ENCODE results near the gene FOXK2. TPM values are rescaled to one million over a fixed set of nuclear protein-coding genes. Genes with fewer than 3 reads are reported as not detected.

FOXK2 gene
- total and polyA plus RNA-seq, 2 of the 8 experiments (the other 6 are each of a cell fraction or from before 2014, with no cell fraction given) = 34.7 to 64.9 TPM

DNA sequence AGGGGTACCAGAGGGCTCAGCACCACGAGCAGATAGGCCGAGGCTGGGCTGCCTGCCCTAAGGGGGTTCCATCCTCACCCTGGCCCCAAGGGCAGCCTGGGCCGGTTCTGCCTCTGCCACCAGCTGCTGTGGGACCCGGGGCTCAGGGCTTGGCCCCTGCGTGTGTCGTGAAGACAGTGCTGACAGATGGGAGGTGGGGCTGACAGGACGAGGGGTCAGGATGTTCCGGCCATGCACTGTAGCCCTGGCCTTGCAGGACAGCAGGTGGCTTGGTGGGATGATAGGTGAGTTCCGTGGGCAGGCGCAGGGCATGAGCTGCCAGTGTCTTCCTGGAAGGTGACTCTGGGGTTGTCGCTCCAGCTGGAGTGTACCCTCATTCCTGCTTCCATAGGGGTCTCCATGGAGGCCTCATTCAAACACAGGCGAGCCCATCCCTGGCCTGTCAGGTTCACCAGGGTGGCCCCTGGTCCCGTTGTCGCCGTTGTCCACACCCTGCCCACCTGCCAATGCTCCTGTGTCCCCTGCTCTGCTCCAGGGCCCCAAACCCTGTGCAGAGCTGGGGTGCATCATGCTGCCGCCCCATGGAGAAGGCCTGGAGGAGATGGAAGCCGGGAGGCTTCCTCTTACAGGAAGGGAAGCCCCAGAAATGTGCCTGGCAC lies 71.5 kb downstream of the FOXK2 start:
- Histone ChIP-seq H3K9me3 (ENCODE audit: insufficient read depth in 2 of 2, low read depth in 1 of 2, low read length in 1 of 2) (no peaks in the 10 kb centered on the region; a peak in 1 of 4 replicates), H3K4me3 (ENCODE audit: extremely low read depth in 1 of 4, insufficient read depth in 2 of 4, low read depth in 3 of 4, low read length in 4 of 4) (no peak overlapping the region), H4K20me1 (replicated peaks in 1 of 2; ENCODE audit: control insufficient read depth in 1 of 2, insufficient read depth in 2 of 2, low read length in 2 of 2) (peaks cover 4 to 20% of the 10 kb centered on the region in 2 experiments), H3K79me2 (ENCODE audit: control insufficient read depth in 1 of 2, insufficient read depth in 2 of 2, low read length in 2 of 2) (no peaks in the 10 kb centered on the region; a peak in 1 of 4 replicates), H3K14ac (ENCODE audit: insufficient read length) (no peak overlapping the region), H2AK5ac (ENCODE audit: low read depth, low read length) (no peak overlapping the region), H3K9ac (replicated peaks in 1 of 4; ENCODE audit: extremely low read depth in 1 of 4, low read depth in 3 of 4, low read length in 3 of 4) (no peak overlapping the region), H2AFZ (ENCODE audit: low read length) (no peak overlapping the region), H3K23ac (ENCODE audit: insufficient read length) (no peak overlapping the region), H3K56ac (replicated peaks; ENCODE audit: insufficient read length, low read depth, low read length) (no peak overlapping the region), H2BK15ac (ENCODE audit: low read length) (no peak overlapping the region), H4K5ac (ENCODE audit: insufficient read length, low read depth, low read length) (no peak overlapping the region), H3K27me3 (replicated peaks in 1 of 4; ENCODE audit: control insufficient read depth in 3 of 4, extremely low read depth in 1 of 4, insufficient read depth in 3 of 4, low read length in 3 of 4) (no peaks in the 10 kb centered on the region), H3K23me2 (ENCODE audit: low read depth, low read length) (0 out of 2 replicates have a peak, but pooled peaks cover 3% of the 10 kb centered on the region), H2BK20ac (ENCODE audit: low read length) (no peak overlapping the region), H2BK5ac (ENCODE audit: low read depth, low read length) (no peak overlapping the region), H3K27ac (ENCODE audit: low read depth, low read length) (no peak overlapping the region), H4K91ac (replicated peaks; ENCODE audit: insufficient read length, low read length) (no peak overlapping the region), H3K4me1 (replicated peaks in 1 of 4; ENCODE audit: control insufficient read depth in 3 of 4, insufficient read depth in 4 of 4, low read length in 3 of 4) (peaks cover 0 to 9% (median 5%) of the 10 kb centered on the region in 4 experiments; a peak in 5 of 7 replicates), H2BK120ac (replicated peaks; ENCODE audit: low read depth, low read length) (no peak overlapping the region), H3K18ac (ENCODE audit: extremely low read depth, low read length) (no peak overlapping the region), H2BK12ac (ENCODE audit: low read depth, low read length) (no peak overlapping the region), H3K79me1 (ENCODE audit: low read depth, low read length) (peaks cover 3% of the 10 kb centered on the region), H3K4ac (replicated peaks; ENCODE audit: insufficient read length, low read depth, low read length) (no peak overlapping the region), H3K4me2 (ENCODE audit: insufficient read depth in 1 of 2, low read depth in 2 of 2, low read length in 2 of 2) (no peak overlapping the region; a peak in 1 of 4 replicates), H3K36me3 (ENCODE audit: control insufficient read depth in 2 of 4, insufficient read depth in 4 of 4, low read length in 3 of 4) (peaks cover 3 to 35% (median 24%) of the 10 kb centered on the region in 4 experiments; a peak in 7 of 8 replicates), H4K8ac (ENCODE audit: extremely low read depth, insufficient read depth, low read length) (no peak overlapping the region; the same call in 1 of the 2 replicates)
- FAIRE-seq = no peak
- TF ChIP-seq RXRA (IDR thresholded peaks at IDR 0.05; ENCODE audit: insufficient read depth, low read depth, low read length) (no peak), ASH2L (IDR thresholded peaks at IDR 0.05; ENCODE audit: low read length) (no peak), YY1 (IDR thresholded peaks at IDR 0.05; ENCODE audit: low read depth, low read length) (no peak), BCL11A (IDR thresholded peaks at IDR 0.05; ENCODE audit: low read depth in 2 of 2, low read length in 2 of 2) (no peak), CBX5 (IDR thresholded peaks at IDR 0.05; ENCODE audit: low read depth, low read length) (no peak), RBBP5 (IDR thresholded peaks at IDR 0.05; ENCODE audit: borderline replicate concordance, low read depth, low read length) (no peak), POU5F1 (IDR thresholded peaks at IDR 0.05; ENCODE audit: low read depth, low read length) (no peak), KDM5A (IDR thresholded peaks at IDR 0.05; ENCODE audit: low read length) (no peak)
- TF ChIP-seq, protein P1, sequence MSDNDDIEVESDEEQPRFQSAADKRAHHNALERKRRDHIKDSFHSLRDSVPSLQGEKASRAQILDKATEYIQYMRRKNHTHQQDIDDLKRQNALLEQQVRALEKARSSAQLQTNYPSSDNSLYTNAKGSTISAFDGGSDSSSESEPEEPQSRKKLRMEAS (IDR thresholded peaks at IDR 0.05) = no peak
- CTCF ChIA-PET (ENCODE audit: partially characterized antibody) = interaction anchor here (0.9 to 1.9 kb wide), 3 partner anchors 25 to 37 kb away, joined by 3 to 6 read pairs (median 6); no protein-coding TSS in a partner anchor
- 86% methylated on average over 17 of the region's 17 CpGs; no CpG with 5 or more reads in 1 of the 2 experiments for WGBS, 2 experiments (ENCODE audit: extremely low coverage in 1 of 2, insufficient coverage in 1 of 2, insufficient read length in 1 of 2, insufficient replicate concordance in 2 of 2, low coverage in 1 of 2, low lambda C conversion rate in 2 of 2, missing lambda C conversion rate in 1 of 2)
- DNase-seq (ENCODE audit: low read depth in 1 of 2, low spot score in 2 of 2) = no peak
- POLR2A ChIA-PET (ENCODE audit: partially characterized antibody) = interaction anchor here (0.8 to 2.1 kb wide), 3 partner anchors 9 to 23 kb away, joined by 3 to 6 read pairs (median 3); no protein-coding TSS in a partner anchor
